Natural killer cell (primary cell): ENCODE measurements around the gene ADAMTSL1. TPM values are rescaled to one million over a fixed set of nuclear protein-coding genes. Genes with fewer than 3 reads are reported as not detected.

Experiments
- ATAC-seq, 3 donors: fragments of 150-1000 bp in 2 of 3; fragments of 200-7000 bp in 1 of 3; cut with Tn5 transposase; 1 replicate in 1 of 3; 2 replicates in 2 of 3; pipeline ENCODE4 v1.10.0; 2021; ENCODE audit warnings: mild to moderate bottlenecking in 2 of 3, moderate library complexity in 2 of 3
- DNase-seq, 2 donors: peaks; one replicate each; pipeline versions ENCODE4 v3.0.0 to v3.0.0-alpha.2; 2013 to 2021; ENCODE audit warnings: mixed read lengths in 1 of 2
- H3K27ac ChIP-seq: one replicate; pipeline ENCODE4 v1.5.1; 2013; ENCODE audit warnings: mild to moderate bottlenecking, low read length
- H3K27me3 ChIP-seq: one replicate; pipeline ENCODE4 v1.6.1; 2013; ENCODE audit warnings: low read length; ENCODE audit not compliant: control insufficient read depth, insufficient read depth
- H3K36me3 ChIP-seq: one replicate; pipeline ENCODE4 v1.6.1; 2013; ENCODE audit warnings: low read length; ENCODE audit not compliant: control insufficient read depth, insufficient read depth
- H3K4me1 ChIP-seq: one replicate; pipeline ENCODE4 v1.6.1; 2013; ENCODE audit warnings: low read length; ENCODE audit not compliant: control insufficient read depth, insufficient read depth
- H3K4me3 ChIP-seq: one replicate; pipeline ENCODE4 v1.5.1; 2013; ENCODE audit warnings: low read length
- H3K9me3 ChIP-seq: one replicate; pipeline ENCODE4 v1.6.1; 2013; ENCODE audit warnings: low read length; ENCODE audit not compliant: control insufficient read depth, insufficient read depth
- H3K27ac Mint-ChIP-seq, 2 donors: one replicate each; pipeline ENCODE4 v1.8.0; 2022; ENCODE audit warnings: mild to moderate bottlenecking in 2 of 2, mixed read lengths in 2 of 2, moderate library complexity in 1 of 2
- H3K27me3 Mint-ChIP-seq, 2 donors: one replicate each; pipeline ENCODE4 v1.8.0; 2022; ENCODE audit warnings: low read depth in 2 of 2, mixed read lengths in 2 of 2
- H3K36me3 Mint-ChIP-seq: one replicate; pipeline ENCODE4 v1.8.0; 2022; ENCODE audit warnings: mixed read lengths
- H3K4me1 Mint-ChIP-seq, 2 donors: one replicate each; pipeline ENCODE4 v1.8.0; 2022; ENCODE audit warnings: mixed read lengths in 2 of 2
- H3K4me3 Mint-ChIP-seq: one replicate; pipeline ENCODE4 v1.8.0; 2022; ENCODE audit warnings: mild to moderate bottlenecking, moderate library complexity, mixed read lengths
- H3K9me3 Mint-ChIP-seq, 2 donors: one replicate each; pipeline ENCODE4 v1.8.0; 2022; ENCODE audit warnings: mixed read lengths in 2 of 2
- WGBS: methylation state at CpG from one replicate; pipeline ENCODE4 v1.1.7; 2013; ENCODE audit warnings: missing lambda C conversion rate; ENCODE audit not compliant: insufficient coverage; 5-methylcytosine and 5-hydroxymethylcytosine counted together
- intact Hi-C: fragments of 100-400 bp; cut with micrococcal nuclease; formaldehyde crosslinking; loops from one replicate; pipeline ENCODE4 v1.14.2; 2022
- total RNA-seq, 4 donors: library from RNA; stranded (reverse); fragments of 120-200 nt in 1 of 4; gene quantifications; one replicate each; pipeline versions ENCODE4 v1.2.3 to v1.2.4, GENCODE V29; 2013 to 2022
- TF ChIP-seq, protein P1 (sequence below): fragments of 200-600 bp; IDR thresholded peaks from one replicate; pipeline ENCODE4 v1.8.0; 2022; ENCODE audit warnings: antibody characterized with exemption

The ADAMTSL1 gene
- total RNA-seq, 3 donors from 2014 or later (not counting 1 experiment from before 2014, with no cell fraction given) = not detected

GRCh38 chr9:18806232-18807080 is 332.5 kb downstream of the ADAMTSL1 start:
- Mint-ChIP-seq H3K36me3 (no peaks in the 10 kb centered on the region), H3K27ac (no peak overlapping the region), H3K27me3 (peaks cover 0 to 12% of the 10 kb centered on the region in 2 donors), H3K4me1 (no peaks in the 10 kb centered on the region), H3K9me3 (no peaks in the 10 kb centered on the region), H3K4me3 (no peak overlapping the region)
- no peaks in the 10 kb centered on the region for H3K9me3 ChIP-seq
- no peaks in the 10 kb centered on the region for H3K36me3 ChIP-seq
- TF ChIP-seq, protein P1, sequence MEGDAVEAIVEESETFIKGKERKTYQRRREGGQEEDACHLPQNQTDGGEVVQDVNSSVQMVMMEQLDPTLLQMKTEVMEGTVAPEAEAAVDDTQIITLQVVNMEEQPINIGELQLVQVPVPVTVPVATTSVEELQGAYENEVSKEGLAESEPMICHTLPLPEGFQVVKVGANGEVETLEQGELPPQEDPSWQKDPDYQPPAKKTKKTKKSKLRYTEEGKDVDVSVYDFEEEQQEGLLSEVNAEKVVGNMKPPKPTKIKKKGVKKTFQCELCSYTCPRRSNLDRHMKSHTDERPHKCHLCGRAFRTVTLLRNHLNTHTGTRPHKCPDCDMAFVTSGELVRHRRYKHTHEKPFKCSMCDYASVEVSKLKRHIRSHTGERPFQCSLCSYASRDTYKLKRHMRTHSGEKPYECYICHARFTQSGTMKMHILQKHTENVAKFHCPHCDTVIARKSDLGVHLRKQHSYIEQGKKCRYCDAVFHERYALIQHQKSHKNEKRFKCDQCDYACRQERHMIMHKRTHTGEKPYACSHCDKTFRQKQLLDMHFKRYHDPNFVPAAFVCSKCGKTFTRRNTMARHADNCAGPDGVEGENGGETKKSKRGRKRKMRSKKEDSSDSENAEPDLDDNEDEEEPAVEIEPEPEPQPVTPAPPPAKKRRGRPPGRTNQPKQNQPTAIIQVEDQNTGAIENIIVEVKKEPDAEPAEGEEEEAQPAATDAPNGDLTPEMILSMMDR = no peak
- H3K4me3 ChIP-seq = no peak overlapping the region
- intact Hi-C loops = no loop called here
- 74% methylated on average over 6 of the region's 6 CpGs for WGBS
- no peak for DNase-seq
- no peak overlapping the region for H3K27ac ChIP-seq
- no peak for ATAC-seq
- H3K4me1 ChIP-seq = no peaks in the 10 kb centered on the region
- no peaks in the 10 kb centered on the region for H3K27me3 ChIP-seq

DNA sequence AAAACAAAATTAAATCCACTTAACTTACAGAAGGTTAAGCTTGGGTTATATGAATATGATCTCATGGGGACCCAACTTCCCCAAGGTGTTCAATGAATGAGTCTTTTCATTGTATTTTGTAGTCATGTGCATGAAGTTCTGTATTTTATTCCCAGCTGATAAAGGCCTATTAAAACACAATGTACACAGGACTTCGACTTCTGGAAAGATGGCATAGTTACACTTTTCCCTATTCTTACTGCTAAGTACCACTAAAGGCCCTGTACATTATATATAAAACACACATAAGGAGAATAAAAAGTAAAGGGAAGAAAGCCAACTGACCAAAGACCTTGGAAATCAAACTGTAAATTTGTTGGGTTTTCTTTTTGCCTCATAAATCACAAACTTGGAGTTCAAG is 336.6 kb downstream of the ADAMTSL1 start:
- H3K9me3 Mint-ChIP-seq = no peaks in the 10 kb centered on the region
- intact Hi-C loops = no loop called here

DNA sequence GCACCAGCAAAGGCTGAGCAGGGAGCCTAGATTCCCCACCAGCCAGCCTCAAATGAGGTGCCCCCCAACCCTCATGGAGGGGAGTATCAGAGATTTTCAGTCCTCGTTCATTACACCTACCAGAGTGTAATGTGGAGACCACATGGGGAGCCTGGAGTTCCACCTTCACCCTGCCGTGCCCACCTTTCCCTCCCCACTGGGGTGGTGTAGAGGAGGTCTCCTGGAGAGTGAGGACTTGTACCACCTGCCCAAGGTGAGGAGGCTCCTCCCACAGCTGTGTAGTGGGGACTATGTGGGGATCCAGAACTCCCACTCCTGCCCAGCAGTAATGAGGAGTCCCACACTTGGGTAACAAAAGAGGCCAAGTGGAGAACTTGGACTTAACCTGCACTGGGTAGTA is 337.2 kb downstream of the ADAMTSL1 start:
- no peak for ATAC-seq
- peaks cover 0 to 5% of the 10 kb centered on the region in 2 donors for H3K27me3 Mint-ChIP-seq

More for the DNA sequence above, 336.6 kb downstream of the ADAMTSL1 start:
- ATAC-seq = no peak
- Histone ChIP-seq H3K4me1 (no peaks in the 10 kb centered on the region), H3K27ac (no peak overlapping the region), H3K36me3 (no peaks in the 10 kb centered on the region), H3K9me3 (no peaks in the 10 kb centered on the region), H3K4me3 (no peak overlapping the region), H3K27me3 (no peaks in the 10 kb centered on the region)
- Mint-ChIP-seq H3K4me1 (no peaks in the 10 kb centered on the region), H3K27ac (no peak overlapping the region), H3K36me3 (no peaks in the 10 kb centered on the region), H3K4me3 (no peak overlapping the region), H3K27me3 (peaks cover 0 to 8% of the 10 kb centered on the region in 2 donors)
- TF ChIP-seq, protein P1 = no peak
- WGBS = 100% methylated on average over 1 of the region's 1 CpG
- no peak for DNase-seq

More for the DNA sequence above, 337.2 kb downstream of the ADAMTSL1 start:
- no peaks in the 10 kb centered on the region for H3K4me1 Mint-ChIP-seq
- no peaks in the 10 kb centered on the region for H3K9me3 Mint-ChIP-seq
- H3K36me3 Mint-ChIP-seq = no peaks in the 10 kb centered on the region
- intact Hi-C loops = no loop called here
- Histone ChIP-seq H3K27me3 (no peaks in the 10 kb centered on the region), H3K4me3 (no peak overlapping the region), H3K4me1 (no peaks in the 10 kb centered on the region), H3K36me3 (no peaks in the 10 kb centered on the region), H3K27ac (no peak overlapping the region), H3K9me3 (no peaks in the 10 kb centered on the region)
- no peak overlapping the region for H3K4me3 Mint-ChIP-seq
- no peak for DNase-seq
- H3K27ac Mint-ChIP-seq = no peak overlapping the region
- WGBS = no CpG with 5 or more reads among the region's 2 CpGs
- TF ChIP-seq, protein P1 = no peak
